Right kidney (tissue), 1 donor: ENCODE measurements around the gene AFAP1L1.
"Not testable (repeated sequence)": the region's sequence is repeated elsewhere in the genome, so short reads cannot be mapped to it uniquely, and the experiment has no call there.

Source experiments
- DNase-seq: peaks from one replicate; pipeline ENCODE4 v3.0.0-alpha.2; 2016

Gene AFAP1L1

GRCh38 chr5:149389552-149390495, 118.2 kb downstream of the AFAP1L1 start:
- DNase-seq: no peak

GRCh38 chr5:149391076-149391475, 119.4 kb downstream of the AFAP1L1 start:
- DNase-seq: not testable (repeated sequence)
